ENCODE results near the gene CFAP46. TPM values are rescaled to one million over a fixed set of nuclear protein-coding genes. Genes with fewer than 3 reads are reported as not detected.

Gene CFAP46
- total RNA-seq, 1 donor from 2014 or later: not detected

Other genes with a start within 250 kb of the CFAP46 start
- not detected in 2 replicates for gene NKX6-2, start 156.4 kb downstream of the CFAP46 start, total RNA-seq
- not detected in 2 replicates for gene ADGRA1, start 145.4 kb upstream of the CFAP46 start, total RNA-seq
- gene KNDC1, start 217.6 kb upstream of the CFAP46 start, total RNA-seq: 0.12 and 0.32 TPM in 2 replicates

Data from T-helper 1 cell treated with Interleukin-12 subunit alpha and Interleukin-12 subunit beta and Interleukin-4 antibody, amounts not matched to agents 30 ng/mL and 1 ng/mL, for 36 hours (primary cell).